ENCODE measurements around the gene RBM27.

DNA sequence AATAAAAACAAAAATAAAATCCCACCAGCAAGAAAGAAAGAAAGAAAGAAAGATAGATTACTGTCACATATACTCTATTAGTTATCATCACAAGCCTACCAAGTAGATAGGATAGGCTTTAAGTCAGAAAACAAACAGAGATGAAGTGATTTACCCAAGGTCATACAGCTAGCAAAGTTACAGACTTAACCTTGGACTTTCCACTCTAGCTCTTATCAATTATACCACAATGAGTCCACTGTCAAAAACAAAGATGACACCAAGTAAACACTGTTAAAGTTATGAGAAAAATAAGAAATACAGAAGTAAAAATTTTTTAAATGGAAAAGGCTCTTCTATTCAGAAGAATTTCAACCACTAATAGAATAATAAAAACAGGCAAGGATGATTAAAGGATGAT is 34.3 kb upstream of the RBM27 start:
- TF ChIP-seq, protein P1, sequence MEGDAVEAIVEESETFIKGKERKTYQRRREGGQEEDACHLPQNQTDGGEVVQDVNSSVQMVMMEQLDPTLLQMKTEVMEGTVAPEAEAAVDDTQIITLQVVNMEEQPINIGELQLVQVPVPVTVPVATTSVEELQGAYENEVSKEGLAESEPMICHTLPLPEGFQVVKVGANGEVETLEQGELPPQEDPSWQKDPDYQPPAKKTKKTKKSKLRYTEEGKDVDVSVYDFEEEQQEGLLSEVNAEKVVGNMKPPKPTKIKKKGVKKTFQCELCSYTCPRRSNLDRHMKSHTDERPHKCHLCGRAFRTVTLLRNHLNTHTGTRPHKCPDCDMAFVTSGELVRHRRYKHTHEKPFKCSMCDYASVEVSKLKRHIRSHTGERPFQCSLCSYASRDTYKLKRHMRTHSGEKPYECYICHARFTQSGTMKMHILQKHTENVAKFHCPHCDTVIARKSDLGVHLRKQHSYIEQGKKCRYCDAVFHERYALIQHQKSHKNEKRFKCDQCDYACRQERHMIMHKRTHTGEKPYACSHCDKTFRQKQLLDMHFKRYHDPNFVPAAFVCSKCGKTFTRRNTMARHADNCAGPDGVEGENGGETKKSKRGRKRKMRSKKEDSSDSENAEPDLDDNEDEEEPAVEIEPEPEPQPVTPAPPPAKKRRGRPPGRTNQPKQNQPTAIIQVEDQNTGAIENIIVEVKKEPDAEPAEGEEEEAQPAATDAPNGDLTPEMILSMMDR (IDR thresholded peaks at IDR 0.05), result no peak
- TF ChIP-seq POLR2A (IDR thresholded peaks at IDR 0.05), result no peak
